ENCODE data around the gene NKAIN1. TPM values are rescaled to one million over a fixed set of nuclear protein-coding genes. Genes with fewer than 3 reads are reported as not detected.
"Not testable (repeated sequence)": the region's sequence is repeated elsewhere in the genome, so short reads cannot be mapped to it uniquely, and the experiment has no call there.

The NKAIN1 gene
- total and polyA plus RNA-seq, 2 donors (not counting 1 experiment from before 2014, with no cell fraction given) = not detected

- TF ChIP-seq CTCF (IDR thresholded peaks at IDR 0.05) (no peak), EZH2 (IDR thresholded peaks at IDR 0.05; ENCODE audit: borderline replicate concordance, insufficient read depth, low read depth, low read length, poor library complexity, severe bottlenecking) (no peak)
- Histone ChIP-seq H4K20me1 (ENCODE audit: control insufficient read depth, insufficient read depth, low read length, poor library complexity, severe bottlenecking) (no peaks in the 10 kb centered on the region), H3K9me3 (ENCODE audit: control extremely low read depth in 1 of 3, control insufficient read depth in 2 of 3, insufficient read depth in 1 of 3, low read length in 2 of 3) (peaks cover 0 to 10% (median 0%) of the 10 kb centered on the region in 3 donors), H3K36me3 (replicated peaks in 1 of 2; ENCODE audit: control extremely low read depth in 1 of 2, control insufficient read depth in 1 of 2, extremely low read depth in 1 of 2, insufficient read depth in 2 of 2, low read length in 1 of 2) (no peaks in the 10 kb centered on the region), H3K4me1 (ENCODE audit: control insufficient read depth in 2 of 2, insufficient read depth in 2 of 2, low read length in 2 of 2) (peaks cover 10 to 15% of the 10 kb centered on the region in 2 donors), H3K27me3 (replicated peaks in 1 of 4; ENCODE audit: control extremely low read depth in 1 of 4, control insufficient read depth in 3 of 4, insufficient read depth in 4 of 4, low read length in 3 of 4) (peaks cover 0 to 44% (median 14%) of the 10 kb centered on the region in 4 experiments), H3K79me2 (ENCODE audit: control insufficient read depth, insufficient read depth, low read length) (no peaks in the 10 kb centered on the region), H3K4me3 (ENCODE audit: control extremely low read depth in 1 of 5, extremely low read depth in 1 of 5, insufficient read depth in 1 of 5, low read depth in 2 of 5, low read length in 4 of 5) (no peak overlapping the region), H3K9ac (ENCODE audit: low read length) (no peak overlapping the region), H3K4me2 (replicated peaks; ENCODE audit: low read depth, low read length, poor library complexity, severe bottlenecking) (no peak overlapping the region), H2AFZ (ENCODE audit: insufficient read depth, low read depth, low read length, poor library complexity, severe bottlenecking) (no peak overlapping the region), H3K27ac (ENCODE audit: low read length in 2 of 2) (no peak overlapping the region)
- Mint-ChIP-seq H3K27ac (no peak overlapping the region), H3K27me3 (peaks cover 48% of the 10 kb centered on the region), H3K9me3 (ENCODE audit: insufficient read depth) (no peaks in the 10 kb centered on the region), H3K4me1 (peaks cover 6% of the 10 kb centered on the region), H3K4me3 (no peak overlapping the region)
- intact Hi-C loops (cut with micrococcal nuclease) = loop anchor here (10.0 kb wide), 1 partner anchor 154 kb away; no protein-coding TSS in a partner anchor
- no CpG with 5 or more reads among the region's 6 CpGs for WGBS (ENCODE audit: insufficient coverage)
- ChIA-PET POLR2A (no interaction called here), CTCF (interaction anchor here (5.6 kb wide), 1 partner anchor 369 kb away, joined by 42 read pairs; no protein-coding TSS in a partner anchor)
- no peak for DNase-seq
- no peak for ATAC-seq (ENCODE audit: low read depth)
These were observed 59.3 kb downstream of the NKAIN1 start for GRCh38 chr1:31180338-31180737.

GRCh38 chr1:31176291-31176690, 63.4 kb downstream of the NKAIN1 start:
- peaks cover 0 to 23% (median 5%) of the 10 kb centered on the region in 4 experiments for H3K27me3 ChIP-seq (replicated peaks in 1 of 4; ENCODE audit: control extremely low read depth in 1 of 4, control insufficient read depth in 3 of 4, insufficient read depth in 4 of 4, low read length in 3 of 4)
- H3K9ac ChIP-seq (ENCODE audit: low read length); H3K4me3 ChIP-seq (ENCODE audit: control extremely low read depth in 1 of 5, extremely low read depth in 1 of 5, insufficient read depth in 1 of 5, low read depth in 2 of 5, low read length in 4 of 5); H3K4me1 ChIP-seq (ENCODE audit: control insufficient read depth in 2 of 2, insufficient read depth in 2 of 2, low read length in 2 of 2); H3K9me3 Mint-ChIP-seq (ENCODE audit: insufficient read depth); H3K4me3 Mint-ChIP-seq; H3K4me1 Mint-ChIP-seq; ATAC-seq (ENCODE audit: low read depth); DNase-seq; H2AFZ ChIP-seq (ENCODE audit: insufficient read depth, low read depth, low read length, poor library complexity, severe bottlenecking); H4K20me1 ChIP-seq (ENCODE audit: control insufficient read depth, insufficient read depth, low read length, poor library complexity, severe bottlenecking); H3K4me2 ChIP-seq (replicated peaks; ENCODE audit: low read depth, low read length, poor library complexity, severe bottlenecking); H3K27ac Mint-ChIP-seq; H3K79me2 ChIP-seq (ENCODE audit: control insufficient read depth, insufficient read depth, low read length); H3K27ac ChIP-seq (ENCODE audit: low read length in 2 of 2); POLR2A ChIA-PET; intact Hi-C loops (cut with micrococcal nuclease); H3K36me3 ChIP-seq (replicated peaks in 1 of 2; ENCODE audit: control extremely low read depth in 1 of 2, control insufficient read depth in 1 of 2, extremely low read depth in 1 of 2, insufficient read depth in 2 of 2, low read length in 1 of 2): not testable (repeated sequence)
- peaks cover 35% of the 10 kb centered on the region for H3K27me3 Mint-ChIP-seq
- CTCF ChIA-PET = interaction anchor here (1.2 kb wide), 1 partner anchor 8 kb away, joined by 7 read pairs; no protein-coding TSS in a partner anchor
- 98% methylated on average over 29 of the region's 33 CpGs for WGBS (ENCODE audit: insufficient coverage)
- peaks cover 0 to 10% (median 0%) of the 10 kb centered on the region in 3 donors for H3K9me3 ChIP-seq (ENCODE audit: control extremely low read depth in 1 of 3, control insufficient read depth in 2 of 3, insufficient read depth in 1 of 3, low read length in 2 of 3)
